H1 (cell line): ENCODE data around the gene RETREG1. TPM values are rescaled to one million over a fixed set of nuclear protein-coding genes. Genes with fewer than 3 reads are reported as not detected.
A peak's percentile ranks its signal among the peaks of the same experiment; 100 is the strongest.

Experiments used
- CTCF ChIA-PET: fragments of 300-600 bp; sonication (Branson Sonifier 250); formaldehyde crosslinking; loops from one replicate; lab custom pipeline; 2021; ENCODE audit not compliant: partially characterized antibody; lab: Charles Lee
- POLR2A ChIA-PET: fragments of 300-600 bp; sonication (Branson Sonifier 250); formaldehyde crosslinking; loops from one replicate; lab custom pipeline; 2021; ENCODE audit warnings: inconsistent platforms; ENCODE audit not compliant: partially characterized antibody; lab: Charles Lee
- DNase-seq, 2 experiments: peaks; one replicate each; pipeline versions ENCODE4 v3.0.0 to v3.0.0-alpha.2; 2010 to 2022; ENCODE audit warnings: low spot score in 2 of 2, low read depth in 1 of 2, mixed read lengths in 1 of 2
- FAIRE-seq: peaks from 2 replicates; lab custom pipeline; 2011; peaks lifted over from hg19 to GRCh38; lab: Jason Lieb, UNC
- H2AFZ ChIP-seq: 2 replicates; pipeline ENCODE4 v1.8.1; 2012; ENCODE audit warnings: low read length, inconsistent platforms
- H2AK5ac ChIP-seq: 2 replicates; pipeline ENCODE4 v1.6.1; 2013; ENCODE audit warnings: low read depth, low read length
- H2BK120ac ChIP-seq: replicated peaks from 2 replicates; pipeline ENCODE3; 2013; ENCODE audit warnings: low read depth, low read length, inconsistent platforms
- H2BK12ac ChIP-seq: 2 replicates; pipeline ENCODE4 v1.6.1; 2013; ENCODE audit warnings: low read depth, low read length
- H2BK15ac ChIP-seq: 2 replicates; pipeline ENCODE4 v1.6.1; 2013; ENCODE audit warnings: low read length
- H2BK20ac ChIP-seq: 2 replicates; pipeline ENCODE4 v1.6.1; 2013; ENCODE audit warnings: low read length
- H2BK5ac ChIP-seq: 2 replicates; pipeline ENCODE4 v1.6.1; 2013; ENCODE audit warnings: low read depth, low read length
- H3K14ac ChIP-seq: 2 replicates; pipeline ENCODE4 v1.6.1; 2013; ENCODE audit warnings: inconsistent platforms; ENCODE audit not compliant: insufficient read length
- H3K18ac ChIP-seq: 2 replicates; pipeline ENCODE4 v1.6.1; 2013; ENCODE audit warnings: low read length; ENCODE audit errors: extremely low read depth
- H3K23ac ChIP-seq: 2 replicates; pipeline ENCODE4 v1.6.1; 2013; ENCODE audit warnings: inconsistent platforms; ENCODE audit not compliant: insufficient read length
- H3K23me2 ChIP-seq: 2 replicates; pipeline ENCODE4 v1.6.1; 2013; ENCODE audit warnings: low read depth, low read length
- H3K27ac ChIP-seq: 2 replicates; pipeline ENCODE4 v1.6.1; 2011; ENCODE audit warnings: low read depth, low read length, inconsistent platforms
- H3K27me3 ChIP-seq, 4 experiments: replicated peaks in 1 of 4; 1 replicate in 1 of 4; 2 replicates in 3 of 4; pipeline versions ENCODE4 v1.6.1 to v1.8.1; 2011 to 2013; ENCODE audit warnings: low read length in 3 of 4, mild to moderate bottlenecking in 3 of 4, inconsistent platforms in 2 of 4, mixed read lengths in 2 of 4, moderate library complexity in 1 of 4; ENCODE audit not compliant: control insufficient read depth in 3 of 4, insufficient read depth in 3 of 4; ENCODE audit errors: extremely low read depth in 1 of 4
- H3K36me3 ChIP-seq, 4 experiments: 2 replicates each; pipeline versions ENCODE4 v1.6.1 to v1.8.1; 2011 to 2013; ENCODE audit warnings: mild to moderate bottlenecking in 4 of 4, low read length in 3 of 4, moderate library complexity in 2 of 4, control low read depth in 1 of 4, inconsistent platforms in 1 of 4; ENCODE audit not compliant: insufficient read depth in 4 of 4, control insufficient read depth in 2 of 4
- H3K4ac ChIP-seq: replicated peaks from 2 replicates; pipeline ENCODE3; 2013; ENCODE audit warnings: low read length, low read depth, mixed read lengths, inconsistent platforms; ENCODE audit not compliant: insufficient read length
- H3K4me1 ChIP-seq, 4 experiments: replicated peaks in 1 of 4; 1 replicate in 1 of 4; 2 replicates in 3 of 4; pipeline versions ENCODE4 v1.6.1 to v1.8.1; 2011 to 2013; ENCODE audit warnings: low read length in 3 of 4, inconsistent platforms in 2 of 4, mixed read lengths in 1 of 4; ENCODE audit not compliant: insufficient read depth in 4 of 4, control insufficient read depth in 3 of 4
- H3K4me2 ChIP-seq, 2 experiments: 2 replicates each; pipeline versions ENCODE4 v1.6.1 to v1.8.1; 2011 to 2013; ENCODE audit warnings: low read depth in 2 of 2, low read length in 2 of 2, control low read depth in 1 of 2, inconsistent platforms in 1 of 2, mild to moderate bottlenecking in 1 of 2; ENCODE audit not compliant: insufficient read depth in 1 of 2
- H3K4me3 ChIP-seq, 4 experiments: fragments of 200-600, 300-600 bp in 1 of 4; sonication (generic), shearing (Covaris generic), sonication (Bioruptor Twin) in 1 of 4; 2 replicates each; pipeline versions ENCODE4 v1.5.1 to v1.8.1; 2011 to 2016; ENCODE audit warnings: low read length in 4 of 4, low read depth in 3 of 4, control low read depth in 2 of 4, inconsistent platforms in 2 of 4, mild to moderate bottlenecking in 2 of 4, mixed read lengths in 1 of 4, moderate library complexity in 1 of 4; ENCODE audit not compliant: insufficient read depth in 2 of 4; ENCODE audit errors: extremely low read depth in 1 of 4
- H3K56ac ChIP-seq: replicated peaks from 2 replicates; pipeline ENCODE3; 2013; ENCODE audit warnings: low read depth, mild to moderate bottlenecking, mixed read lengths, low read length, inconsistent platforms; ENCODE audit not compliant: insufficient read length
- H3K79me1 ChIP-seq: 2 replicates; pipeline ENCODE4 v1.6.1; 2013; ENCODE audit warnings: low read depth, low read length, control low read depth
- H3K79me2 ChIP-seq, 2 experiments: 2 replicates each; pipeline versions ENCODE4 v1.6.1 to v1.8.1; 2012 to 2013; ENCODE audit warnings: low read length in 2 of 2, mild to moderate bottlenecking in 2 of 2, inconsistent platforms in 1 of 2; ENCODE audit not compliant: insufficient read depth in 2 of 2, control insufficient read depth in 1 of 2
- H3K9ac ChIP-seq, 4 experiments: replicated peaks in 1 of 4; 1 replicate in 1 of 4; 2 replicates in 3 of 4; pipeline versions ENCODE4 v1.6.1 to v1.8.1; 2011 to 2013; ENCODE audit warnings: low read depth in 3 of 4, low read length in 3 of 4, control low read depth in 2 of 4, mild to moderate bottlenecking in 2 of 4, moderate library complexity in 2 of 4, inconsistent platforms in 1 of 4; ENCODE audit errors: extremely low read depth in 1 of 4
- H3K9me3 ChIP-seq, 2 experiments: 2 replicates each; pipeline versions ENCODE4 v1.6.1 to v1.8.1; 2012 to 2013; ENCODE audit warnings: mild to moderate bottlenecking in 2 of 2, moderate library complexity in 2 of 2, control low read depth in 1 of 2, inconsistent platforms in 1 of 2, low read depth in 1 of 2, low read length in 1 of 2, mixed read lengths in 1 of 2; ENCODE audit not compliant: insufficient read depth in 2 of 2
- H4K20me1 ChIP-seq, 2 experiments: replicated peaks in 1 of 2; 2 replicates each; pipeline versions ENCODE3 to v1.8.1; 2011 to 2013; ENCODE audit warnings: inconsistent platforms in 2 of 2, low read length in 2 of 2, mild to moderate bottlenecking in 1 of 2; ENCODE audit not compliant: insufficient read depth in 2 of 2, control insufficient read depth in 1 of 2
- H4K5ac ChIP-seq: 2 replicates; pipeline ENCODE4 v1.6.1; 2013; ENCODE audit warnings: low read length, low read depth, mixed read lengths, inconsistent platforms; ENCODE audit not compliant: insufficient read length
- H4K8ac ChIP-seq: 2 replicates; pipeline ENCODE4 v1.8.0; 2013; ENCODE audit warnings: mild to moderate bottlenecking, moderate library complexity, low read length, inconsistent platforms; ENCODE audit not compliant: insufficient read depth; ENCODE audit errors: extremely low read depth
- H4K91ac ChIP-seq: replicated peaks from 2 replicates; pipeline ENCODE3; 2013; ENCODE audit warnings: low read length, mixed read lengths, inconsistent platforms; ENCODE audit not compliant: insufficient read length
- ATF2 ChIP-seq: IDR thresholded peaks from 2 replicates; pipeline ENCODE4 v1.6.1; 2012; ENCODE audit warnings: low read length, inconsistent platforms
- ATF3 ChIP-seq: IDR thresholded peaks from 2 replicates; pipeline ENCODE4 v1.6.1; 2011; ENCODE audit warnings: low read depth, mild to moderate bottlenecking, low read length; ENCODE audit not compliant: insufficient read depth
- CHD2 ChIP-seq: IDR thresholded peaks from 2 replicates; pipeline ENCODE4 v1.6.1; 2012; ENCODE audit warnings: low read length, improper control_type of control experiment
- EP300 ChIP-seq, 2 experiments: IDR thresholded peaks; 1 replicate in 1 of 2; 2 replicates in 1 of 2; pipeline ENCODE4 v1.6.1; 2011 to 2012; ENCODE audit warnings: low read depth in 2 of 2, low read length in 2 of 2, mild to moderate bottlenecking in 2 of 2, borderline replicate concordance in 1 of 2, inconsistent platforms in 1 of 2, moderate library complexity in 1 of 2
- KDM4A ChIP-seq: IDR thresholded peaks from one replicate; pipeline ENCODE4 v1.7.1; 2012; ENCODE audit warnings: low read depth, mild to moderate bottlenecking, moderate library complexity, low read length, inconsistent platforms; ENCODE audit not compliant: severe bottlenecking
- RFX5 ChIP-seq: IDR thresholded peaks from 2 replicates; pipeline ENCODE4 v1.6.1; 2011; ENCODE audit warnings: low read depth, low read length, improper control_type of control experiment, borderline replicate concordance
- SP1 ChIP-seq: IDR thresholded peaks from 2 replicates; pipeline ENCODE4 v1.6.1; 2011; ENCODE audit warnings: low read depth, low read length
- TAF7 ChIP-seq: optimal IDR thresholded peaks from 2 replicates; pipeline ENCODE3; 2011; ENCODE audit warnings: low read depth, mild to moderate bottlenecking, inconsistent platforms, low read length, moderate library complexity, borderline replicate concordance
- TBP ChIP-seq: IDR thresholded peaks from 2 replicates; pipeline ENCODE4 v1.6.1; 2011; ENCODE audit warnings: low read depth, low read length, improper control_type of control experiment
- WGBS, 2 experiments: shearing (Covaris generic) in 1 of 2; methylation state at CpG; one replicate each; pipeline versions ENCODE4 v1.1.6 to v1.1.7; 2013 to 2015; ENCODE audit warnings: low lambda C conversion rate in 2 of 2, mixed read lengths in 2 of 2, inconsistent platforms in 1 of 2, low coverage in 1 of 2, missing lambda C conversion rate in 1 of 2; ENCODE audit not compliant: insufficient replicate concordance in 2 of 2, insufficient coverage in 1 of 2, insufficient read length in 1 of 2; ENCODE audit errors: extremely low coverage in 1 of 2, missing lambda C conversion rate in 1 of 2; 5-methylcytosine and 5-hydroxymethylcytosine counted together
- polyA plus RNA-seq, 7 experiments: library from polyadenylated mRNA; depleted of rRNA in 3 of 7; stranded (reverse) in 5 of 7; unstranded in 2 of 7; fragments of >200 nt in 5 of 7; fragments of 200-250 nt in 2 of 7; gene quantifications; 1 replicate in 5 of 7; 2 replicates in 1 of 7; 4 replicates in 1 of 7; pipeline versions ENCODE4 v1.2.1 to v1.2.3, GENCODE V29; 2011 to 2013; ENCODE audit warnings: missing spikeins in 2 of 7, mixed read lengths in 2 of 7
- total RNA-seq: library from RNA; stranded (reverse); fragmentation: NEBNext Ultra II Directional; extraction: Animal tissue kit (Norgen Biotek cat#: 25700); gene quantifications from 2 replicates; pipeline ENCODE4 v1.2.1, GENCODE V29; 2021

RETREG1 gene
- total and polyA plus RNA-seq, 2 of the 8 experiments (the other 6 are each of a cell fraction or from before 2014, with no cell fraction given): 0.62 to 1.9 TPM

GRCh38 chr5:16467363-16468219, 149.2 kb downstream of the RETREG1 start:
- Histone ChIP-seq H3K56ac (no peak overlapping the region), H3K79me2 (peaks cover 3 to 29% of the 10 kb centered on the region in 2 experiments; a peak in 3 of 4 replicates), H4K91ac (no peak overlapping the region), H3K9me3 (no peaks in the 10 kb centered on the region), H4K5ac (no peak overlapping the region), H3K79me1 (peaks cover 2% of the 10 kb centered on the region; the same call in 1 of the 2 replicates), H4K20me1 (peaks cover 0 to 2% of the 10 kb centered on the region in 2 experiments), H2BK12ac (no peak overlapping the region), H3K14ac (no peak overlapping the region), H4K8ac (no peak overlapping the region), H3K4me2 (peak overlapping the region in 1 of 2 experiments; percentile 85; a peak in 1 of 4 replicates), H3K9ac (no peak overlapping the region), H3K4me1 (peaks cover 0 to 12% (median 3%) of the 10 kb centered on the region in 4 experiments; a peak in 6 of 7 replicates), H2BK15ac (no peak overlapping the region), H2AK5ac (no peak overlapping the region), H2AFZ (no peak overlapping the region), H2BK20ac (no peak overlapping the region), H3K18ac (no peak overlapping the region), H3K4me3 (no peak overlapping the region), H3K27me3 (no peaks in the 10 kb centered on the region), H3K23ac (no peak overlapping the region), H2BK120ac (no peak overlapping the region), H3K23me2 (peaks cover 9% of the 10 kb centered on the region), H3K36me3 (peaks cover 4 to 10% (median 8%) of the 10 kb centered on the region in 4 experiments), H2BK5ac (no peak overlapping the region), H3K4ac (no peak overlapping the region), H3K27ac (no peak overlapping the region)
- DNase-seq (no peak), FAIRE-seq (no peak)
- ChIA-PET POLR2A (no interaction called here), CTCF (interaction anchor here (0.6 to 1.4 kb wide), 5 partner anchors 12 to 306 kb away, joined by 3 to 6 read pairs (median 3); no protein-coding TSS in a partner anchor)
- WGBS, 2 experiments: 84% methylated on average over 3 of the region's 3 CpGs; no CpG with 5 or more reads in 1 of the 2 experiments
- TF ChIP-seq TAF7: no peak
- TF ChIP-seq ATF2: no peak
- TF ChIP-seq SP1: no peak
- no peak for TF ChIP-seq TBP
- no peak for TF ChIP-seq EP300 (IDR thresholded peaks at IDR 0.05; ENCODE audit: borderline replicate concordance in 1 of 2, low read depth in 2 of 2, low read length in 2 of 2)
- TF ChIP-seq RFX5: no peak
- TF ChIP-seq KDM4A: no peak
- no peak for TF ChIP-seq ATF3
- no peak for TF ChIP-seq CHD2
